HCT116 (cell line): ENCODE data around the gene IL17RE. TPM values are rescaled to one million over a fixed set of nuclear protein-coding genes. Genes with fewer than 3 reads are reported as not detected.

Experiments used
- ATAC-seq: fragments of 200-7000 bp; cut with Tn5 transposase; 2 replicates; pipeline ENCODE4 v1.9.1; 2020; ENCODE audit warnings: mild to moderate bottlenecking, moderate library complexity
- BruUV-seq: library from RNA; stranded (reverse); fragments of 400-500 nt; replicated peaks from 2 replicates; lab custom pipeline; 2021; lab: Mats Ljungman, UMichigan
- CTCF ChIA-PET: fragments of 300-600 bp; sonication (Branson Sonifier 250); formaldehyde crosslinking; loops from one replicate; lab custom pipeline; 2021; ENCODE audit warnings: antibody characterized with exemption; lab: Charles Lee
- POLR2A ChIA-PET: fragments of 300-600, 350-600 bp; sonication (Branson Sonifier 250); formaldehyde crosslinking; loops from one replicate; lab custom pipeline; 2021; ENCODE audit warnings: antibody characterized with exemption; lab: Charles Lee
- RAD21 ChIA-PET, 2 experiments: fragments of 300-600 bp; sonication (Branson Sonifier 250); formaldehyde crosslinking; loops; one replicate each; lab custom pipeline; 2023; ENCODE audit warnings: low total read pairs in 2 of 2; ENCODE audit not compliant: uncharacterized antibody in 2 of 2, unreplicated experiment in 2 of 2, low non-redundant PET in 1 of 2; lab: Charles Lee
- DNase-seq: peaks from one replicate; pipeline ENCODE4 v3.0.0-alpha.2; 2010; ENCODE audit warnings: low read depth, low spot score
- H2AFZ ChIP-seq: fragments of 200-600 bp; shearing (Covaris generic), sonication (generic); 2 replicates; pipeline ENCODE4 v1.6.1; 2017; ENCODE audit warnings: low read depth, mixed run types, mixed read lengths, antibody characterized with exemption, low read length; ENCODE audit not compliant: poor library complexity, severe bottlenecking
- H3K27ac ChIP-seq: 2 replicates; pipeline ENCODE4 v1.5.1; 2012; ENCODE audit warnings: low read depth, low read length
- H3K27me3 ChIP-seq: fragments of 200-600 bp; sonication (generic); 2 replicates; pipeline ENCODE4 v1.6.1; 2016; ENCODE audit warnings: mixed run types, low read length, mixed read lengths; ENCODE audit not compliant: insufficient read depth
- H3K36me3 ChIP-seq, 2 experiments: fragments of 200-500 bp in 1 of 2; fragments of 200-600 bp in 1 of 2; sonication (Bioruptor generic) in 1 of 2; sonication (generic) in 1 of 2; 2 replicates each; pipeline versions ENCODE4 v1.5.1 to v1.6.1; 2014 to 2016; ENCODE audit warnings: low read length in 2 of 2, inconsistent platforms in 1 of 2, mixed read lengths in 1 of 2, mixed run types in 1 of 2; ENCODE audit not compliant: insufficient read depth in 2 of 2, control insufficient read depth in 1 of 2
- H3K4me1 ChIP-seq, 2 experiments: fragments of 200-600 bp in 1 of 2; sonication (generic) in 1 of 2; 2 replicates each; pipeline versions ENCODE4 v1.5.1 to v1.6.1; 2012 to 2017; ENCODE audit warnings: low read length in 2 of 2, inconsistent platforms in 1 of 2, mild to moderate bottlenecking in 1 of 2, mixed read lengths in 1 of 2, mixed run types in 1 of 2, moderate library complexity in 1 of 2; ENCODE audit not compliant: insufficient read depth in 2 of 2, control insufficient read depth in 1 of 2
- H3K4me2 ChIP-seq: fragments of 200-600 bp; sonication (generic); 2 replicates; pipeline ENCODE4 v1.6.1; 2017; ENCODE audit warnings: mixed run types, low read length, mixed read lengths
- H3K4me3 ChIP-seq, 2 experiments: fragments of 200-600 bp in 1 of 2; sonication (generic) in 1 of 2; replicated peaks in 1 of 2; 2 replicates each; pipeline ENCODE4 v1.5.1; 2011 to 2016; ENCODE audit warnings: low read length in 2 of 2, control low read depth in 1 of 2, low read depth in 1 of 2, mild to moderate bottlenecking in 1 of 2, mixed read lengths in 1 of 2, mixed run types in 1 of 2
- H3K79me2 ChIP-seq: fragments of 200-600 bp; sonication (generic); 2 replicates; pipeline ENCODE4 v1.6.1; 2017; ENCODE audit warnings: mild to moderate bottlenecking, mixed run types, low read length, moderate library complexity, mixed read lengths; ENCODE audit not compliant: insufficient read depth
- H3K9ac ChIP-seq: fragments of 200-600 bp; sonication (generic); 2 replicates; pipeline ENCODE4 v1.6.1; 2016; ENCODE audit warnings: low read length, mixed read lengths
- H3K9me2 ChIP-seq: fragments of 200-600 bp; sonication (generic), shearing (Covaris generic); 2 replicates; pipeline ENCODE4 v1.6.1; 2017; ENCODE audit warnings: mixed run types, mild to moderate bottlenecking, moderate library complexity; ENCODE audit not compliant: insufficient read depth
- H3K9me3 ChIP-seq, 2 experiments: fragments of 200-500 bp in 1 of 2; fragments of 200-600 bp in 1 of 2; sonication (Bioruptor generic) in 1 of 2; sonication (generic) in 1 of 2; 2 replicates each; pipeline ENCODE4 v1.6.1; 2014 to 2017; ENCODE audit warnings: low read length in 2 of 2, mixed read lengths in 2 of 2, inconsistent platforms in 1 of 2, low read depth in 1 of 2, mild to moderate bottlenecking in 1 of 2, mixed run types in 1 of 2, moderate library complexity in 1 of 2; ENCODE audit not compliant: control insufficient read depth in 1 of 2, insufficient read depth in 1 of 2
- H4K20me1 ChIP-seq: fragments of 200-600 bp; sonication (generic), shearing (Covaris generic); 2 replicates; pipeline ENCODE4 v1.6.1; 2017; ENCODE audit warnings: mixed run types, mild to moderate bottlenecking, moderate library complexity; ENCODE audit not compliant: insufficient read depth
- ELF1 ChIP-seq: IDR thresholded peaks from 2 replicates; pipeline ENCODE4 v1.6.1; 2012; ENCODE audit warnings: low read depth, borderline replicate concordance
- FOSL1 ChIP-seq: IDR thresholded peaks from 2 replicates; pipeline ENCODE4 v1.6.1; 2012; ENCODE audit warnings: low read depth
- JUND ChIP-seq: IDR thresholded peaks from 2 replicates; pipeline ENCODE4 v1.6.1; 2012
- POLR2A ChIP-seq: IDR thresholded peaks from 2 replicates; pipeline ENCODE4 v1.7.0; 2011; ENCODE audit warnings: borderline replicate concordance; ENCODE audit not compliant: insufficient read depth, insufficient read length; ENCODE audit errors: extremely low read depth
- POLR2AphosphoS5 ChIP-seq: IDR thresholded peaks from 2 replicates; pipeline ENCODE4 v1.6.1; 2011; ENCODE audit warnings: mild to moderate bottlenecking, low read depth, low read length, moderate library complexity
- SRF ChIP-seq: IDR thresholded peaks from 2 replicates; pipeline ENCODE4 v1.6.1; 2012; ENCODE audit warnings: low read depth
- ZNF274 ChIP-seq: fragments of 200-500 bp; sonication (Bioruptor generic); IDR thresholded peaks from 2 replicates; pipeline ENCODE4 v1.6.1; 2014; ENCODE audit warnings: mild to moderate bottlenecking, low read depth, low read length, inconsistent platforms
- intact Hi-C: fragments of 100-400 bp; cut with micrococcal nuclease; formaldehyde crosslinking; loops from 2 replicates; pipeline ENCODE4 v1.10.0; 2022
- total RNA-seq: library from RNA; stranded (reverse); gene quantifications from one replicate; pipeline ENCODE4 v1.2.1, GENCODE V29; 2021; ENCODE audit not compliant: unreplicated experiment
- TF ChIP-seq, protein P1 (sequence below): IDR thresholded peaks from 2 replicates; pipeline ENCODE4 v1.6.1; 2012
- TF ChIP-seq, protein P2 (sequence below): IDR thresholded peaks from 2 replicates; pipeline ENCODE4 v1.6.1; 2011; ENCODE audit warnings: mild to moderate bottlenecking, low read length, moderate library complexity; ENCODE audit not compliant: insufficient replicate concordance; ENCODE audit errors: extremely low read depth
- TF ChIP-seq, protein P3 (sequence below), 3 experiments: fragments of 200-600 bp in 1 of 3; sonication (generic) in 1 of 3; IDR thresholded peaks in 2 of 3; conservative IDR thresholded peaks in 1 of 3; 2 replicates each; pipeline ENCODE4 v1.5.1; 2012 to 2017; ENCODE audit warnings: low read depth in 2 of 3, low read length in 2 of 3, antibody characterized with exemption in 1 of 3, borderline replicate concordance in 1 of 3, control low read depth in 1 of 3, mild to moderate bottlenecking in 1 of 3, mixed read lengths in 1 of 3, mixed run types in 1 of 3, moderate library complexity in 1 of 3; ENCODE audit not compliant: insufficient read depth in 1 of 3
- TF ChIP-seq, protein P4 (sequence below): IDR thresholded peaks from 2 replicates; pipeline ENCODE4 v1.6.1; 2012

The IL17RE gene
- total RNA-seq, 1 experiment from 2014 or later, result 14.3 TPM

DNA sequence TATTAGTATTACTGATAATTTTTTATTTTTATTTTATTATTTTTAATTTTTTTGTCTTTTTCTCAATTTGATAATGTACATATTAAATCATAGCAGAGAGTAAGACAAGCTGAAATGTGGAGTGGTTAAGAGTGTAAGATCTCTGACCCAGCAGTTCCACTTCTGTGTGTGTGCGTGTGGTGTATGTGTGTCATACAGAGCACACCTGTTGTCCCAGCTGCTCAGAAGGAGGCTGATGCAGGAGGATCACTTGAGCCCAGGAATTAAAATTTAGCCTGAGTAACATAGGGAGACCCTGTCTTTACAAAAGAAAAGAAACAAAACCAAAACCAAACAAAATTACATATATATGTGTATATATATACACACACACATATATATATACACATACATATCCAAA lies 21.2 kb upstream of the IL17RE start:
- DNase-seq, result no peak
- Histone ChIP-seq H3K9me3 (no peaks in the 10 kb centered on the region), H3K9ac (no peak overlapping the region), H3K27me3 (no peaks in the 10 kb centered on the region), H3K27ac (no peak overlapping the region), H2AFZ (no peak overlapping the region), H3K4me1 (peaks cover 17 to 45% of the 10 kb centered on the region in 2 experiments), H3K79me2 (no peaks in the 10 kb centered on the region), H4K20me1 (no peaks in the 10 kb centered on the region), H3K4me3 (no peak overlapping the region), H3K36me3 (no peaks in the 10 kb centered on the region), H3K4me2 (no peak overlapping the region), H3K9me2 (no peaks in the 10 kb centered on the region)
- no peak for ATAC-seq
- POLR2A ChIA-PET, result no interaction called here
- CTCF ChIA-PET, result no interaction called here
- TF ChIP-seq POLR2A (no peak), POLR2AphosphoS5 (no peak), ELF1 (no peak), ZNF274 (no peak), FOSL1 (no peak), JUND (no peak), SRF (no peak)
- TF ChIP-seq, protein P1, sequence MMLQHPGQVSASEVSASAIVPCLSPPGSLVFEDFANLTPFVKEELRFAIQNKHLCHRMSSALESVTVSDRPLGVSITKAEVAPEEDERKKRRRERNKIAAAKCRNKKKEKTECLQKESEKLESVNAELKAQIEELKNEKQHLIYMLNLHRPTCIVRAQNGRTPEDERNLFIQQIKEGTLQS, result no peak
- TF ChIP-seq, protein P2, sequence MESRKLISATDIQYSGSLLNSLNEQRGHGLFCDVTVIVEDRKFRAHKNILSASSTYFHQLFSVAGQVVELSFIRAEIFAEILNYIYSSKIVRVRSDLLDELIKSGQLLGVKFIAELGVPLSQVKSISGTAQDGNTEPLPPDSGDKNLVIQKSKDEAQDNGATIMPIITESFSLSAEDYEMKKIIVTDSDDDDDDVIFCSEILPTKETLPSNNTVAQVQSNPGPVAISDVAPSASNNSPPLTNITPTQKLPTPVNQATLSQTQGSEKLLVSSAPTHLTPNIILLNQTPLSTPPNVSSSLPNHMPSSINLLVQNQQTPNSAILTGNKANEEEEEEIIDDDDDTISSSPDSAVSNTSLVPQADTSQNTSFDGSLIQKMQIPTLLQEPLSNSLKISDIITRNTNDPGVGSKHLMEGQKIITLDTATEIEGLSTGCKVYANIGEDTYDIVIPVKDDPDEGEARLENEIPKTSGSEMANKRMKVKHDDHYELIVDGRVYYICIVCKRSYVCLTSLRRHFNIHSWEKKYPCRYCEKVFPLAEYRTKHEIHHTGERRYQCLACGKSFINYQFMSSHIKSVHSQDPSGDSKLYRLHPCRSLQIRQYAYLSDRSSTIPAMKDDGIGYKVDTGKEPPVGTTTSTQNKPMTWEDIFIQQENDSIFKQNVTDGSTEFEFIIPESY, result no peak
- TF ChIP-seq, protein P3, sequence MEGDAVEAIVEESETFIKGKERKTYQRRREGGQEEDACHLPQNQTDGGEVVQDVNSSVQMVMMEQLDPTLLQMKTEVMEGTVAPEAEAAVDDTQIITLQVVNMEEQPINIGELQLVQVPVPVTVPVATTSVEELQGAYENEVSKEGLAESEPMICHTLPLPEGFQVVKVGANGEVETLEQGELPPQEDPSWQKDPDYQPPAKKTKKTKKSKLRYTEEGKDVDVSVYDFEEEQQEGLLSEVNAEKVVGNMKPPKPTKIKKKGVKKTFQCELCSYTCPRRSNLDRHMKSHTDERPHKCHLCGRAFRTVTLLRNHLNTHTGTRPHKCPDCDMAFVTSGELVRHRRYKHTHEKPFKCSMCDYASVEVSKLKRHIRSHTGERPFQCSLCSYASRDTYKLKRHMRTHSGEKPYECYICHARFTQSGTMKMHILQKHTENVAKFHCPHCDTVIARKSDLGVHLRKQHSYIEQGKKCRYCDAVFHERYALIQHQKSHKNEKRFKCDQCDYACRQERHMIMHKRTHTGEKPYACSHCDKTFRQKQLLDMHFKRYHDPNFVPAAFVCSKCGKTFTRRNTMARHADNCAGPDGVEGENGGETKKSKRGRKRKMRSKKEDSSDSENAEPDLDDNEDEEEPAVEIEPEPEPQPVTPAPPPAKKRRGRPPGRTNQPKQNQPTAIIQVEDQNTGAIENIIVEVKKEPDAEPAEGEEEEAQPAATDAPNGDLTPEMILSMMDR (IDR thresholded peaks at IDR 0.05 in 2 of 3, conservative IDR thresholded peaks at IDR 0.05 in 1 of 3; ENCODE audit: borderline replicate concordance in 1 of 3, insufficient read depth in 1 of 3, low read depth in 2 of 3, low read length in 2 of 3), result no peak
- TF ChIP-seq, protein P4, sequence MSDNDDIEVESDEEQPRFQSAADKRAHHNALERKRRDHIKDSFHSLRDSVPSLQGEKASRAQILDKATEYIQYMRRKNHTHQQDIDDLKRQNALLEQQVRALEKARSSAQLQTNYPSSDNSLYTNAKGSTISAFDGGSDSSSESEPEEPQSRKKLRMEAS, result no peak
- no TSS peak for BruUV-seq
- RAD21 ChIA-PET, result no interaction called here
- intact Hi-C loops, result no loop called here
